ENCODE data around the gene FRG2B. TPM values are rescaled to one million over a fixed set of nuclear protein-coding genes. Genes with fewer than 3 reads are reported as not detected.

FRG2B gene
- total and polyA plus RNA-seq, 4 donors: not detected

- no peak for TF ChIP-seq CTCF (IDR thresholded peaks at IDR 0.05; ENCODE audit: control extremely low read depth, extremely low read depth)
- Histone ChIP-seq H3K4me3 (no peak overlapping the region), H3K27me3 (ENCODE audit: control insufficient read depth in 3 of 3, insufficient read depth in 3 of 3, low read length in 2 of 3) (peaks cover 0 to 13% (median 3%) of the 10 kb centered on the region in 3 donors), H3K27ac (ENCODE audit: low read depth in 1 of 2, low read length in 1 of 2) (no peak overlapping the region), H3K4me1 (ENCODE audit: control insufficient read depth in 5 of 5, insufficient read depth in 5 of 5, low read length in 5 of 5) (no peaks in the 10 kb centered on the region), H3K36me3 (ENCODE audit: control insufficient read depth in 4 of 4, insufficient read depth in 4 of 4, low read length in 4 of 4) (no peaks in the 10 kb centered on the region), H3K9ac (ENCODE audit: insufficient read depth in 1 of 2, low read length in 2 of 2) (no peak overlapping the region), H3K9me3 (ENCODE audit: control insufficient read depth in 4 of 4, insufficient read depth in 3 of 4, low read length in 3 of 4) (peaks cover 0 to 12% (median 3%) of the 10 kb centered on the region in 4 donors)
- DNase-seq (no peak), ATAC-seq (ENCODE audit: insufficient read depth, low FRiP score) (no peak)
- 82 to 87% methylated on average over 7 of the region's 7 CpGs for WGBS, 2 donors
Measured at GRCh38 chr10:133618851-133619250, 7.7 kb downstream of the FRG2B start.

- Histone ChIP-seq H3K27me3 (ENCODE audit: control insufficient read depth in 3 of 3, insufficient read depth in 3 of 3, low read length in 2 of 3) (peaks cover 0 to 11% (median 0%) of the 10 kb centered on the region in 3 donors), H3K9ac (ENCODE audit: insufficient read depth in 1 of 2, low read length in 2 of 2) (no peak overlapping the region), H3K27ac (ENCODE audit: low read depth in 1 of 2, low read length in 1 of 2) (no peak overlapping the region), H3K4me3 (no peak overlapping the region), H3K4me1 (ENCODE audit: control insufficient read depth in 5 of 5, insufficient read depth in 5 of 5, low read length in 5 of 5) (no peaks in the 10 kb centered on the region), H3K9me3 (ENCODE audit: control insufficient read depth in 4 of 4, insufficient read depth in 3 of 4, low read length in 3 of 4) (peaks cover 0 to 12% (median 3%) of the 10 kb centered on the region in 4 donors), H3K36me3 (ENCODE audit: control insufficient read depth in 4 of 4, insufficient read depth in 4 of 4, low read length in 4 of 4) (no peaks in the 10 kb centered on the region)
- WGBS, 2 donors: 87 to 91% methylated on average over 7 of the region's 7 CpGs
- DNase-seq (no peak), ATAC-seq (ENCODE audit: insufficient read depth, low FRiP score) (no peak)
- no peak for TF ChIP-seq CTCF (IDR thresholded peaks at IDR 0.05; ENCODE audit: control extremely low read depth, extremely low read depth)
Measured at GRCh38 chr10:133617196-133617595, 9.4 kb downstream of the FRG2B start.

- no peak overlapping the region for H3K27ac ChIP-seq (ENCODE audit: low read depth in 1 of 2, low read length in 1 of 2)
- H3K4me3 ChIP-seq: no peak overlapping the region
- no peak for TF ChIP-seq CTCF (IDR thresholded peaks at IDR 0.05; ENCODE audit: control extremely low read depth, extremely low read depth)
- peaks cover 0 to 12% (median 2%) of the 10 kb centered on the region in 4 donors for H3K9me3 ChIP-seq (ENCODE audit: control insufficient read depth in 4 of 4, insufficient read depth in 3 of 4, low read length in 3 of 4)
- peaks cover 0 to 6% (median 0%) of the 10 kb centered on the region in 3 donors for H3K27me3 ChIP-seq (ENCODE audit: control insufficient read depth in 3 of 3, insufficient read depth in 3 of 3, low read length in 2 of 3)
- 86 to 90% methylated on average over 8 of the region's 8 CpGs for WGBS, 2 donors
- H3K4me1 ChIP-seq (ENCODE audit: control insufficient read depth in 5 of 5, insufficient read depth in 5 of 5, low read length in 5 of 5): no peaks in the 10 kb centered on the region
- no peak overlapping the region for H3K9ac ChIP-seq (ENCODE audit: insufficient read depth in 1 of 2, low read length in 2 of 2)
- ATAC-seq (ENCODE audit: insufficient read depth, low FRiP score): no peak
- peak in 2 of 3 donors; percentile 19 to 23 for DNase-seq
- no peaks in the 10 kb centered on the region for H3K36me3 ChIP-seq (ENCODE audit: control insufficient read depth in 4 of 4, insufficient read depth in 4 of 4, low read length in 4 of 4)
Measured at GRCh38 chr10:133616371-133617130, 10.0 kb downstream of the FRG2B start.

Data from lung (tissue), 12 donors.